Stimulated activated CD4-positive, alpha-beta T cell treated with anti-CD3 and anti-CD28 coated beads, Interleukin-4, amount 100 ng/mL, for 4 hours (primary cell): Measurements from ENCODE around the gene PER2.
"Not testable (repeated sequence)": the region's sequence is repeated elsewhere in the genome, so short reads cannot be mapped to it uniquely, and the experiment has no call there.

Source experiments
- DNase-seq, 2 experiments: peaks; one replicate each; pipeline ENCODE4 v3.0.0-alpha.2; 2020

The PER2 gene

DNA sequence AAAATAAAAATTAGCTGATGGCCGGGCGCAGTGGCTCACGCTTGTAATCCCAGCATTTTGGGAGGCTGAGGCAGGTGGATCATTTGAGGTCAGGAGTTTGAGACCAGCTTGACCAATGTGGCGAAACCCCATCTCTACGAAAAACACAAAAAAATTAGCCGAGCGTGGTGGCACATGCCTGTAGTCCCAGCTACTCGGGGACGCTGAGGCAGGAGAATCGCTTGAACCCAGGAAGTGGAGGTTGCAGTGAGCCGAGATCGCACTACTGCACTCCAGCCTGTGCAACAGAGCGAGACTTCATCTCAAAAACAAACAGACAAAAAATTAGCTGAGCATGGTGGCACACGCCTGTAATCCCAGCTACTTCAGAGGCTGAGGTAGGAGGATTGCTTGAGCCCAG is 22.3 kb upstream of the PER2 start:
- not testable (repeated sequence) for DNase-seq

DNA sequence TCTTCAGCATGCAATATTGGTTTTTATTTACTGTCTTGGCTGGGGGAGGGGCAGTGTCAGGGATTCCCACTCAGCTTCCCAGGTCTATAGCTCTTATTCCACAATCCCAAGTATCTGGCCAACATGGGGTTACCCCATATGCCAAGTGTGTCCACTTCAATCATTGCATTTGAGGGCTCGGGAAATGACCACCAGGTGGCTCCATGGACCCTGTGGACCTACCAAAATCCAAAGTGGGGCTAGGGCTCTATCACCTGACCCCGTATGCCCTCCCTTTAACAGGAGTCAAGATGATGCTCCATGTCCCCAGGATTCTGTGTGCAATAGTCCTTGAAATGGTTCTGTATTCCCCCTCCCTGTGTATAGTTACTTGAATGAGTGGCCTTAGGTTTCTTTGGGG is 19.8 kb upstream of the PER2 start:
- no peak for DNase-seq

DNA sequence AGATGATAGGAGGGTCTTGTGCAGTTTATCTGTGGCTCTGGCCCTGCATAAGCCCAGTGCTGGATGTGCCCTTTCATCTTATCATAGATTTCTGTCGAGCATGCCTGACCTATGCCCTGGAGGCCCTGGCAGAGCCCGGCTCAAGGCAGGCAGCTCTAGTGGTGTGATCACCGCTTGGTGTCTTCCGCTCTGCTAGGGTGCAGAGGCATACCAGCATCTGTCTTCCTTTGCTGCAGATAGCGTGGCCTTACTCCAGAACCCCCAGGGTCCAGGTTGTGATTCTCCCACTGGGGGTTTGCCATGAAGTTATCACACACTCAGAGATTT is 18.2 kb upstream of the PER2 start:
- DNase-seq: no peak

DNA sequence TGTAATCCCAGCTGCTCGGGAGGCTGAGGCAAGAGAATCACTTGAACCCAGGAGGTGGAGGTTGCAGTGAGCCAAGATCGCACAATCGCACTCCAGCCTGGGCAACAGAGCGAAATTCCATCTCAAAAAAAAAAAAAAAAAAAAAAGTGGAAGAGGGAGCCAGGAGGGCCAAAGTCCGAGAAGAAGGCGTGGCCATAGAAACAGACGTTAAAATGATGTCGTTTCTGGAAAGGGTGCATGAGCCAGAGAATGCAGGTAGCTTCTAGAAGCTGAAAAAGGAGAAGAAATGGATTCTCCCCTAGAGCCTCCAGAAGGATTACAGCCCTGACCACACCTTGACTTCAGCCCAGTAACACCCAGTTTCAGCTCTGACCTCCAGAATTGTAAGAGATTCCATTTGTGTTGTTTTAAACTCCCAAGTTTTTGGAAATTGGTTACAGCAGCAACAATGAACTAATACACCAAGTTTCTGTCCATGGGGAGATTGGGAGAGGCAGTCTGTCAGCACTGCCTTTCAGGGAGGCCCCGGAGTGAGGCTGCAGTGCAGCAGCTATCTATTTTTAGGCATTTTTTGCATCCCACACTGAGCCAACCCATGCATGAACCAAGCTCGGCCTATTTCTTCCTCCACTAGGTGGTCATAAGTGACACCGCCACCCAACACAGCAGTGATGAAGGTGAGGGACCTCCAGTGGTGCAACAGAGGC is 17.7 kb upstream of the PER2 start:
- DNase-seq: no peak

DNA sequence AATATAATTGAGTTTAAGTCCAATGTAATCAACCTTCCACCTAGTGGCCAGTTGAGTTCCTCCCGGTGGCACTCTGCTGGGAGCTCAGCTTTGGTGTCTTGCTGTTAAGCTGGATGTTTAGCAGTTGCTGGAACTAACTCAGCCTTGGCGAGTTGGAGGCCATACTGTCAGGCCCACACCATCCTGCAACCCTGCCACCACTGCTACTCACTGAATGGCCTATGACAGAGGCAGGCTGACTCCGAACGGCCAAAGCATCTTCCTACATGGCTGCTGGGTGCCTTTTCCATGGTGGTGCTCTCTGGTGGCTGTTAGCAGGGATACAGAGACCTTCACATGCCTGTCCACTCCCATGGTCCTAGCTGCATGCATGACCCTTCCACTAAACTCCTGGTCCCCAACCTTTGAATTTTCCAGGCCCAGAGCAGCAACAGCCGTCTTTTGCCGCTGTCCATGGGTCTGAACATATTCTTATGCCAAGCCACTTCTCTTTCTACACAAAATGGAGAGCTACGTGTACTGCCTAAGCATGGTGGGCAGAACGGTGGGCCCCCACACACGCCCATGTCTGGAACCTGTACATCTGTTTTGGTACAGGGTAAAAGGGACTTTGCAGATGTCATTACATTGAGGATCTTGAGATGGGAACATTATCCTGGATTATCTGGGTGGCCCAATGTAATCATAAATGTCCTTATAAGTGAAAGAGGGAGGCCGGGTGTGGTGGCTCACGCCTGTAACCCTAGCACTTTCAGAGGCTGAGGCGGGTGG is 16.9 kb upstream of the PER2 start:
- no peak for DNase-seq

DNA sequence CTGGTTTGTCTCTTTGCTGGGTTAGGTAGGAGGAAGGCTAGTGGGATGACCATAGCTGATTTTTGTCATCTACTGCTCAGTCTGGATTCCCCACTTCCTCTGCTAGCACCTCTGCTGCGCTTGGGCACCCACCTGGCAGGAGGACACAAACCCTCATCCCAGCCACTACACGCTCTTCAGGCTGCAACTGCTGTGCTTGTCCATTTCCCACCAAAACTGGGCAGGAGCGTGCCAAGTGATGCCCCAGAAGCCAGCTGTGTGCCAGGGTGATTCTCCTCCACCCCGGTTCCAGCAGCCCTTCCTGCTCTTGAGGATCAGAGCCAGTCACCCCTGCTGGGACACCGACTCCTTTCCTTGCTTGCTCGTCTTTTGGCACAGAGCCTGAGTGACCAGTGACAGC is 15.7 kb upstream of the PER2 start:
- DNase-seq: no peak

DNA sequence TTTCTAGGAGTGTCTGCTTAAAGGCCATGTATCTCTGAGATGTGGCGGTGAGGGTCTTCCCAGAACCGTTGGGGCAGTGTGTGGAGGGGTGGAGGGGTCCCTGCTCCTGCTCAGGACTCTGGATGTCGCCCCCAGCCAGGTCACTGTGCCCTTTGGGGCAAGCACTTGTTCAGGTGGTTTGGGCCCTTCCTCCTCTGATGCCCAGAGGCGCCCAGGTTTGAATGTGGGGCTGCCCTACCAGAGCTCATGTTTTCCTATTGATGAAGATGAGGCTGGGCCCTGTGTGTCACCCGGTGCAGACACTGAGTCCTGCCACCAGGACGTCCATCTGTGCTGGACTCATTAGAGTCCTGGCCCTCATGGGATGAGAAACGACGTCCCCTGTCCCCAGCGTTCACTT is 14.3 kb upstream of the PER2 start:
- DNase-seq: no peak

DNA sequence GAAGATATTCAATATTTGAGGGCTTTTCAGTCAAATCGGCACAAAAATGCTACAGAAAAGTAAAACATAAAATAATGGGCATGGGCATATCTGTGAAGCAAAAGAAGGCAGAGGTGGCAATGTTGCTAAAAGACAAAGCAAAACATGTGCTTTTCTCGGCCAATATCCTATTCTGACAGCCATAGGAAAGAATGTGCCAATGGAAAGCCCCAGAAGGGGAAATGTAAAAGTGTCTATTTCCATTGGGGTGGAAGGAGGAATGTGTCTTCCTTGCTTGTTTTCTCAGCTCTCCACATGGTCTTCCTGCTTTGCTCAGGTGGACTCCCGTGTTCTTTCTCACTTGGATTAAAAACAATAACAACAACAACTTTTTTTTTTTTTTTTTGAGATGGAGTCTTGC is 13.7 kb upstream of the PER2 start:
- no peak for DNase-seq

DNA sequence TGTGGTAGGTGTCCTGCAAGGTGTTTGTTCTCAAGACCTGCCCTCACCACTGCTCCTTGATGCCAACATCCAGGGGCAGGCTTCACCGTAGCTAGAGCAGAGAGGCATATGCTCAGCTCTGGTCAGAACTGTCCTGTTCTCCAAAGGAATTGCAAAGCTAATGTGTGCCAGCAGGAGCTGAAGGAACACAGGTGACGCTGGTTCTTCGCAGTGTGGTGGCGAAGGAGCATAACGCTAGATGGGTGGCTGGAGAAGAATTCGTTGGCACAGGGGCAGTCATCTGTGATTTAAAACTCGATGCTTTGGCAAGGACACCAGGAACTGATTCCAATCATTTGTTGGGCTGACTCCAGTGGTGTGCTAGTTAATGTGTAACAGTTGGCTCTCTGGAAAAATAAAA is 11.4 kb upstream of the PER2 start:
- no peak for DNase-seq

DNA sequence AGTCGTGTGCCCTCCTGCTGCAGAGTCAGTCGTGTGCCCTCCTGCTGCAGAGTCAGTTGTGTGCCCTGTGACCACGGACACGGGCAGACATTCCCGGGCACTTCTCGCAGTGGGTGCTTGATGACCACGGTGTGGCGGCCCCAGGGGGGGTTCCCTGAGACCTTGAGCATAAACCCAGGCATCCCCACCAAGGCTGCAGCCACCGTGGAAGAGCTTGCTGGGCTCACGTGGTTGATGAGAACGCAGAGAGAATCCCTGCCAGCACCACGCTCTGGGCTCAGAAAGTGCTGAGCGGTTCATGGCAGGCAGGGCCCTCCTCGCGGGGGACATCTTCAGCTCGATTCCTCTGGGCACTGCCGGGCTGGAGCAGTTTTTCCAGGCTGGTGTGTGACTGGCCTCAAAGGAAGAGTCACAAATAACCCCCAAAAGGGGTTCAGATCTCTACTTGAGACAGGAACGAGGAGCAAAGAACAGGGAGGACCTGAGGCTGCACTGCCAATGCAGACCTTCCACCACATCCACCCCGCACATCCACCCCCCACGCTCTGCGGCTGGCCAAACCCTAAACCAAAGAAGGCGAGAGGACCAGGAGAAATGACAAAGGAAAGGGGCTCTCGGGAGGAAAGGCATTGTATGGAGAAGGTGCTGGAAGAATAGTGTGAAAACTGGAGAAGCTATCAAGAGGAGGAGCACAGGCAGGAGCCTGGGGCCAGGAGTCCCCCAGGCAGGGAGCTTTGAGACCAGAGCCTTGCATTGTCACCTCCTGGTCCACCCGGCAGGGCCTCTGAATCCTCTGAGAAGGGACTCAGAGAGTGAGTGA is 8.4 kb upstream of the PER2 start:
- DNase-seq: no peak

DNA sequence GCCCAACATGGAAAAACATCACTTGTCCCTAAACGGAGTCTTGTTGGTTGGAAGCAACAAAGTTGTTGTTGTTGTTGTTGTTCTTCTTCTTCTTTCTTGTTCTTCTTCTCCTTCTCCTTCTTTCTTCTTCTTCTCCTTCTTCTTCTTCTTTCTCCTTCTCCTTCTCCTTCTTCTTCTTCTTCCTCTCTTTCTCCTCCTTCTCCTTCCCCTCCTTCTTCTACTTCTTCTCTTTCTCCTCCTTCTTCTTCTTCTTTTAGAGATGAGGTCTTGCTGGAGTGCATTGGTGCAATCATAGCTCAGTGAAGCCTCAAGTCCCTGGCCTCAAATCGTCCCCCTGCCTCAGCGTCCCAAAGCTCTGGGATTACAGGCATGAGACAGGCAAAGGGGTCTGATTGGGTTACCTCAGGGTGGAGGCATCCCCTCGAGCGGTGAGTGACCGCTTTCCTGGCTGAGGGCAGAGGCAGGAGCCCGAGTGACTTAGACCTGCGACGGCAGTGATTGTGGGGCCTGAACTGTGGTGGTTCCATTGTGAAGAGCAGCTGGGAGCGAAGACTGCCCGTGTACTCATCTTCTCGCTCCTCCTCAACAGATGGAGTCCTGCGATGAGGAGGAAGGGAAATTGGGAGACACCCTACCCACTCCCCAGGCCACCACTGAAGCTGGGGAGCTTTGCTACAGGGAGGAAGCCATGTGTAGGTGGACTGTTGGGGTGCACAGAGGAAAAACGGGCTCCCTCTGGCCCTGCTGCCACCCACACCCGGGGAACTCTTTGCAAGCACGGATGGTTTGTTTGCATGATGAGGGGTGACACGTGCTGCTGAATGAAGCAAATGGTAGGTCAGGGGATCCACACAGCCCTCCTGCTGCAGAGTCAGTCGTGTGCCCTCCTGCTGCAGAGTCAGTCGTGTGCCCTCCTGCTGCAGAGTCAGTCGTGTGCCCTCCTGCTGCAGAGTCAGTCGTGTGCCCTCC is 7.0 kb upstream of the PER2 start:
- no peak for DNase-seq

DNA sequence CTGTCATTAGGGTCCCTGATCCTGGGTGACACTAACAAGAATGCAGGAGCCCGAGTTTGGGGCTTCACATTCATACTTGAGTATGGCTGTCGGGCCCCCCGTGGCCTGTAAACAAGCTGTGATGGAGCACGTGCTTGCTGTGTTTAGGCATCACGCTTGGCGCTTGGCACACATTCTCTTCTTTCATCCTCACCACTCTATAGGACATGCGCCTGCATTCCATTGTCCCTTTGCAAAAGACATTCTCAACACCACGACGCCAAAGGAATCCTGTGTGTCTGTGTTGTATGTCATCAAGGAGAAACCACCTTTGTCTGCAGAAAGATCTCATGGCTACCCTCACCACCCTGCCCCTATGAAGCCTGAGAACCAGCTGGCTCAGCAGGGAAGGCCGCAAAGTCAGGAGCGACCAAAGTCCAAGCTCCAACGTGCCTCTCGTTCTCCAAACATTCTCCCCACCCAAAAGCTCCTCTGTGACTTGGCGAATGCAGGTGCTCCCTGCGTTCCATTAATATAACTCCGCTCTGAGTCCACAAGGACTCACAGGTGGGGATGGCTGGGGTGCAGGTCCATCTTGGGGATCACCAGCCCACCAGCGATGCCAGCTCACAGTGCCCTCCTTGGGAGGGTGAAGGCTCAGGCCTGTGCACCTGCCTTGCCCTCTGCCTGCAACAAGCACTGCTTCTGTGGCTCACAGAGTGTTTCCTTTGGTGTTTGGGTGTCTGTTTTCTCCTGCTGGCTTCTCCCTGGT is 6.2 kb upstream of the PER2 start:
- no peak for DNase-seq

DNA sequence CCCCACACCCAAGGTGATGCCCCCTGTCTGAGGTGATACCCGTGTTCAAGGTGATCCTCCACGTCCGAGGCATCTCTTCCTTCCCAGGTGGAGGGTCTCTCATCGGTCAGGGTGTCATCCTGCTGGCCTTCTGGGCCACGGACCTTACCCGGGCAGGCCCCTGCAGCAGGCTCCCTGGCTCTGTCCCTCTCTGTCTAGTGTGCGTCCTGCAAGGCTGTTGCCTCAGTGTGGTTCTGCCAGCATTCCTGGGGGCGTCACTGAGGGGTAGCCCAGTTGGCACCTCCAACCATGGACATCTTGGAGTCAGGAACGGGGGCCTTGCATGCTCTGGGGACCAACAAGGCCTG is 5.6 kb upstream of the PER2 start:
- DNase-seq: no peak

DNA sequence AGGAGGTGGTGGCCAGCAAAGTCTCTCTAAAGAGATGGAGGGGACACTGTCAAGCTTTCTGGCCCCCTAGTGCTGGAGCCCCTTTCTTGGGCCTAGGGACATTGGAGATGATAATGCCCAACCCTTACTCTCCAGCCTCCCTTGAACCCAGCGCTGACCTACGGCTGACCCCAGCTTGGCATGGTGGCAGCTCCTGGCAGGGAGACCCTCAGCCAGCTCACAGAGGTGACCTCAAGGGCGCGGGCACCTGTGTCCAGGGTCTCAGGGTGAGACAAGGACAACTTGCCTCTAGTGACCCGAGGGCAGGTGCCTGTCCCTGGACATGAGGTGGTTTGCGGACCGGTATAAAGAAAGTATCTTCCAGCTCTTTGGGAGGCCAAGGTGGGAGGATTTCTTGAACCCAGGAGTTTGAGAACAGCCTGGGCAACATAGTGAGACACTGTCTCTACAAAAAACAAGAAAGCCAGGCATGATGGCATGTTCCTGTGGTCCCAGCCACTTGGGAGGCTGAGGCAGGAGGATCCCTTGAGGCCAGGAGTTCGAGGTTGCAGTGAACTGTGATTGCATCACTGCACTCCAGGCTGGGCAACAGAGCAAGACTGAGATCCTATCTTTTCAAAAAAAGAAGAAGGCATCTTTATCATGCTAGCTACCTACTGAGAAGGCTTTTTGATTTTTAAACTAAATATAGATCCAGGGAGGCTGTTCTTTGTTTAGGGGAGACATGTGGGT is 3.3 kb upstream of the PER2 start:
- DNase-seq: no peak

DNA sequence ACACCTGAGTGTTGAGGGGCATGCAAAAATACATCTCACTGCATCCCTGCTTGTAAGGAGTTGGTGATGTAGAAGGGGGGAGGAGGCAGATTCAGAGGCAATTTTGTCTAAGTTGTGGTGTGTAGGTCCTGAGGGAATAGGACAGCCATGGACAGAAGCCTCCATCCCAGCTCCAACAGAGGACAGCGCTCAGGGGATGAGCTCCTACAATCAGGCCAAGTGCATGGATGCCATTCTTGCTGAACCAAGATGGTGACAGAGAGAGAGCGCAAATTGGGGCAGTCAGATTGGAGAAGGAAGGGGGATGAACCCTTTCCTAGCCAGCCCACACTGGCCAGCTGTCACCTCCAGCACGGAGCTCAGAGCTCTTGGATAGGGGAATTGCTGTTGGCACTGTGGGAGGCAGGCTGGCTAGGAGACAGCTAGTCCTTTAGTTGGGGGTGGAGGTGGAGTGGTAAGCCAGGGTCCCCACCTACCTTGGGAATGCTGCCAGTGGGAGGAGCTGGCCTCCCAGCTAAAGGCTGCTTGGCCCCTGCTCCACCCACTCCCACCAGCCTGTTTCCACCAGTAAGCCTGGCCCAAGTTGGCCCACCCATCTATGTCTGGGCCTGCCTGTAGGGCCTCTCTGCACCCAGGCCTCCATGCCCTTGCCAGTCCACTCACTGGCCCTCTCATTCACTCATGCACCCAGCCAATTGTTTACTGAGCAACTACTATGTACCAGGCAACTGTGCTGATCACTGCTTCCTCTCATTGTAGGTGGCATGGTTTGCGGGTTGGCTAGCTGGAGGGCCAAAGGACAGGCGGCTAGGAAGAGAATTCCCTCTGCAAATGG is 2.5 kb upstream of the PER2 start:
- no peak for DNase-seq

DNA sequence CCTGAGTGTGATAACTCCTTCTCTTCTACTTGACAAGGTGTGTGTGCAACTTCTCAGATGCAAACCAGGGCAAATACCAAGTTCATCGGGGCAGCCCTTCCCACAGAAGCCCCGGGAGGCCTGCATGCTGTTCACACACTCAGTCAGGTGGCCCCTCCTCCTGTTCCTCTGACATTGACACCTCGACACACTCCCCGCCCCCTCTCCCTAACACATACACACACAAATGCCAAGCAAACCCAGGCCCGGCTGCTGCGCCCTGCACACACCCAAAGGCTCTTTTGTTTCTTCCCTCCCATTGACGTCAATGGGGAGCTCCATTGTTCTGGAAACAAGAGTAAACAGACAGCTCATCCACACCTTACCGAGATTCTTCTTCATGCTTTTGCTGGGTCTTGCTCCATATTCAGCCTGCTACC is 1.7 kb upstream of the PER2 start:
- DNase-seq: peak in 1 of 2 experiments; percentile 29

DNA sequence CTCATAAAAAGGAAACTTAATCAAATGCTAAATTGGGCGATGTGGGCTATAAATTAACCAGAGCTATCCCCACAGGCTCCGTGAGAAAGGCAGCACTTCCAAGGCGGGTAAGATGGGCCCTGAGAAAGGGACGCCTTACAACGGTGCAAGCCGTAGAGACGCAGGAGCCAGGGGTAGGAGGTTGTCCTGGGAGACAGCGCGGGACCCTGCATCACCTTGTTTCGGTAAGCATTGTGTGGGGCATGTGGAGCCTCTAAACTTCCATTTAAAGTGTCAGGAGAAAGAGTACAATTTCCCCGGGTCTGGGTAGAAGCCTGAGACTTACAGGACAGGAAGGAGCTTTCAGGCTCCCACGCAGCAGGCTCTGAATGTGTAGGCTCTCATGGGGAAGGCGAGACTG is 1.2 kb upstream of the PER2 start:
- no peak for DNase-seq

DNA sequence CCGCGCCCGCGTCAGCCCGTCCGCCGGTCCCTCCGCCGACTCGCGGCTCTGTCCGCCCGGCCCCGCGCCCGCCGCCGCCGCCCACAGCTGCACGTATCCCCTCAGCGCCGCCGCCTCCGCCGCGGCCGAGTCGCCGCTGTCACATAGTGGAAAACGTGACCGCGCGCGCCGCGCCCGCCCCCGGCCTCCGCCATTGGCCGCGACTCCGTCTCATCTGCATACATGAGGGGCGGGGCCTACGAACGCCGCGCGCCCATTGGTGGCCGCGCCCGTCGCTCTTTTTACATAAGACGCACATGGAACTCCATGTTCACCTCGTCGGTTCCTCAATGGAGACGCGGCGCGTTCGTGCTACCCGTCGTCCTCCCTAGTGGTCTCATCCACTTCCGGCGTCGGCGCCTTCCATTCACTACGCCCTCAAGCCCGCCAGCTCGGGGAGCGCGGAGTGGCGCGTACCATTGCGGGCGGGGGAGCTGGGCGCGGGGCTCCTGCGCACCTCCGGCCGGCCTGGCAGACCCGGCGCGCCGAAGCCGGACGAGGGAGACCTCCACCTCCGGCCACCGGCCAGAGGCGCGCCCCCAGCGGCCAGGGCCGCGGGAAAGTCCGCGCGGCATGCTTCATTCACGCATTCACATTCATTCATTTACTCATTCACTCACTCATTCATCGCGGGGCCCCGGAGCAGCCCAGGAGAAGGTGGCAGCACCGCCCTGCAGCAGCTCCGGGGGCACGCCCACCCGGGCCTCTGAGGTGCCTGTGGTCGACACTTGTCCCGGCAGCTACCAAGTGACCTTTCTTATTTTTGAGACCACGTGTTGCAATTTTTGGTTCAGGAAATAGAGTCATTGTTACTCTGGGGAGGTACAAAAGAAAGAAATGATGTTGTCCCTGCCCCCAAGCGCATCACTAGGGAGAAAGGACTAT is 502 bp upstream of the PER2 start:
- peak; percentile 97 for DNase-seq
